HL-60 (cell line): Measurements from ENCODE around the gene CFAP46.

Experiments
- CTCF ChIP-seq: IDR thresholded peaks from one replicate; pipeline ENCODE4 v1.5.1; 2011; ENCODE audit warnings: low read length, control low read depth, inconsistent platforms; ENCODE audit not compliant: insufficient read depth
- GABPA ChIP-seq: IDR thresholded peaks from 2 replicates; pipeline ENCODE4 v1.6.1; 2012; ENCODE audit warnings: low read depth
- POLR2AphosphoS5 ChIP-seq: IDR thresholded peaks from 2 replicates; pipeline ENCODE4 v1.6.1; 2012; ENCODE audit warnings: low read depth
- SPI1 ChIP-seq: IDR thresholded peaks from 2 replicates; pipeline ENCODE4 v1.6.1; 2012; ENCODE audit warnings: low read depth, mild to moderate bottlenecking, borderline replicate concordance
- TF ChIP-seq, protein P1 (sequence below): IDR thresholded peaks from 2 replicates; pipeline ENCODE4 v1.6.1; 2012; ENCODE audit warnings: low read depth; ENCODE audit not compliant: insufficient replicate concordance

- TF ChIP-seq CTCF (no peak), POLR2AphosphoS5 (no peak), SPI1 (no peak), GABPA (no peak)
- TF ChIP-seq, protein P1, sequence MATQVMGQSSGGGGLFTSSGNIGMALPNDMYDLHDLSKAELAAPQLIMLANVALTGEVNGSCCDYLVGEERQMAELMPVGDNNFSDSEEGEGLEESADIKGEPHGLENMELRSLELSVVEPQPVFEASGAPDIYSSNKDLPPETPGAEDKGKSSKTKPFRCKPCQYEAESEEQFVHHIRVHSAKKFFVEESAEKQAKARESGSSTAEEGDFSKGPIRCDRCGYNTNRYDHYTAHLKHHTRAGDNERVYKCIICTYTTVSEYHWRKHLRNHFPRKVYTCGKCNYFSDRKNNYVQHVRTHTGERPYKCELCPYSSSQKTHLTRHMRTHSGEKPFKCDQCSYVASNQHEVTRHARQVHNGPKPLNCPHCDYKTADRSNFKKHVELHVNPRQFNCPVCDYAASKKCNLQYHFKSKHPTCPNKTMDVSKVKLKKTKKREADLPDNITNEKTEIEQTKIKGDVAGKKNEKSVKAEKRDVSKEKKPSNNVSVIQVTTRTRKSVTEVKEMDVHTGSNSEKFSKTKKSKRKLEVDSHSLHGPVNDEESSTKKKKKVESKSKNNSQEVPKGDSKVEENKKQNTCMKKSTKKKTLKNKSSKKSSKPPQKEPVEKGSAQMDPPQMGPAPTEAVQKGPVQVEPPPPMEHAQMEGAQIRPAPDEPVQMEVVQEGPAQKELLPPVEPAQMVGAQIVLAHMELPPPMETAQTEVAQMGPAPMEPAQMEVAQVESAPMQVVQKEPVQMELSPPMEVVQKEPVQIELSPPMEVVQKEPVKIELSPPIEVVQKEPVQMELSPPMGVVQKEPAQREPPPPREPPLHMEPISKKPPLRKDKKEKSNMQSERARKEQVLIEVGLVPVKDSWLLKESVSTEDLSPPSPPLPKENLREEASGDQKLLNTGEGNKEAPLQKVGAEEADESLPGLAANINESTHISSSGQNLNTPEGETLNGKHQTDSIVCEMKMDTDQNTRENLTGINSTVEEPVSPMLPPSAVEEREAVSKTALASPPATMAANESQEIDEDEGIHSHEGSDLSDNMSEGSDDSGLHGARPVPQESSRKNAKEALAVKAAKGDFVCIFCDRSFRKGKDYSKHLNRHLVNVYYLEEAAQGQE = no peak
These were observed 18.1 kb downstream of the CFAP46 start for GRCh38 chr10:132924046-132924952.
